Measurements from ENCODE around the gene GLYR1.
"Not testable (repeated sequence)": the region's sequence is repeated elsewhere in the genome, so short reads cannot be mapped to it uniquely, and the experiment has no call there.

GLYR1 gene

GRCh38 chr16:4846901-4847773 is at the start of gene GLYR1, which contains the start of gene UBN1:
GLYR1 (minus strand) TSS chr16:4847288; CDS start chr16:4847265, 23 bp downstream.
UBN1 (plus strand) TSS chr16:4847481; CDS start chr16:4852918, 5,437 bp downstream.
- DNase-seq, result peak; percentile 97

- not testable (repeated sequence) for DNase-seq
Measured at GRCh38 chr16:4896761-4897160, 49.7 kb upstream of the GLYR1 start.

- DNase-seq, result no peak
Measured at GRCh38 chr16:4895366-4895765, 48.3 kb upstream of the GLYR1 start.

GRCh38 chr16:4894276-4895150 is 47.4 kb upstream of the GLYR1 start:
- DNase-seq, result no peak

- DNase-seq, result no peak
Measured at GRCh38 chr16:4893103-4893862, 46.2 kb upstream of the GLYR1 start.

GRCh38 chr16:4892361-4893102 is 45.4 kb upstream of the GLYR1 start:
- no peak for DNase-seq

- no peak for DNase-seq
Measured at GRCh38 chr16:4891886-4892216, 44.8 kb upstream of the GLYR1 start.

- DNase-seq, result no peak
Measured at GRCh38 chr16:4891097-4891885, 44.2 kb upstream of the GLYR1 start.

- no peak for DNase-seq
Measured at GRCh38 chr16:4890686-4891085, 43.6 kb upstream of the GLYR1 start.

GRCh38 chr16:4890026-4890425 is 42.9 kb upstream of the GLYR1 start:
- no peak for DNase-seq

GRCh38 chr16:4888428-4889135 is 41.5 kb upstream of the GLYR1 start:
- DNase-seq, result no peak

- DNase-seq, result no peak
Measured at GRCh38 chr16:4886151-4886550, 39.1 kb upstream of the GLYR1 start.

GRCh38 chr16:4884972-4885874 is 38.1 kb upstream of the GLYR1 start:
- DNase-seq, result no peak

- DNase-seq, result no peak
Measured at GRCh38 chr16:4884209-4884608, 37.1 kb upstream of the GLYR1 start.

GRCh38 chr16:4883501-4883900 is 36.4 kb upstream of the GLYR1 start:
- DNase-seq, result no peak

GRCh38 chr16:4882633-4883285 is 35.7 kb upstream of the GLYR1 start:
- no peak for DNase-seq

- DNase-seq, result no peak
Measured at GRCh38 chr16:4882000-4882632, 35.0 kb upstream of the GLYR1 start.

- DNase-seq, result no peak
Measured at GRCh38 chr16:4880006-4880580, 33.0 kb upstream of the GLYR1 start.

Measured in CD4-positive, alpha-beta T cell treated with Interleukin-4 for 4 hours (primary cell).